H9 (cell line): ENCODE data around the gene RNF130. TPM values are rescaled to one million over a fixed set of nuclear protein-coding genes. Genes with fewer than 3 reads are reported as not detected.
A peak's percentile ranks its signal among the peaks of the same experiment; 100 is the strongest.

ENCODE experiments used
- DNase-seq: peaks from one replicate; pipeline ENCODE4 v3.0.0-alpha.2; 2017
- H2AFZ ChIP-seq: one replicate; pipeline ENCODE4 v1.6.1; 2013; ENCODE audit warnings: mild to moderate bottlenecking, low read length, control low read depth, moderate library complexity
- H2AK5ac ChIP-seq: 2 replicates; pipeline ENCODE4 v1.6.1; 2013; ENCODE audit warnings: low read length, control low read depth, mixed read lengths; ENCODE audit not compliant: insufficient read length
- H2BK120ac ChIP-seq: one replicate; pipeline ENCODE4 v1.6.1; 2013; ENCODE audit warnings: low read depth, mild to moderate bottlenecking, low read length, control low read depth, inconsistent platforms; ENCODE audit not compliant: poor library complexity, severe bottlenecking
- H2BK12ac ChIP-seq: 2 replicates; pipeline ENCODE4 v1.6.1; 2013; ENCODE audit warnings: low read length, control low read depth, mixed read lengths, low read depth; ENCODE audit not compliant: insufficient read length
- H2BK15ac ChIP-seq: 2 replicates; pipeline ENCODE4 v1.6.1; 2013; ENCODE audit warnings: low read depth, low read length, control low read depth
- H2BK20ac ChIP-seq: one replicate; pipeline ENCODE4 v1.6.1; 2013; ENCODE audit warnings: low read depth, mild to moderate bottlenecking, low read length, control low read depth, inconsistent platforms; ENCODE audit not compliant: poor library complexity, severe bottlenecking
- H2BK5ac ChIP-seq: 2 replicates; pipeline ENCODE4 v1.6.1; 2013; ENCODE audit warnings: low read length, control low read depth, mixed read lengths; ENCODE audit not compliant: insufficient read length
- H3K14ac ChIP-seq: 2 replicates; pipeline ENCODE4 v1.6.1; 2013; ENCODE audit warnings: low read length, control low read depth; ENCODE audit not compliant: insufficient read depth
- H3K18ac ChIP-seq: 2 replicates; pipeline ENCODE4 v1.6.1; 2013; ENCODE audit warnings: low read depth, mild to moderate bottlenecking, mixed read lengths, low read length, control low read depth; ENCODE audit not compliant: insufficient read length
- H3K23ac ChIP-seq: 2 replicates; pipeline ENCODE4 v1.6.1; 2013; ENCODE audit warnings: low read length, control low read depth, mixed read lengths, low read depth; ENCODE audit not compliant: insufficient read length
- H3K23me2 ChIP-seq: 2 replicates; pipeline ENCODE4 v1.6.1; 2013; ENCODE audit warnings: low read depth, mild to moderate bottlenecking, mixed read lengths, low read length, control low read depth; ENCODE audit not compliant: insufficient read length, poor library complexity, severe bottlenecking
- H3K27ac ChIP-seq: 2 replicates; pipeline ENCODE4 v1.5.1; 2013; ENCODE audit warnings: low read length, control low read depth, mixed read lengths, low read depth; ENCODE audit not compliant: insufficient read length
- H3K27me3 ChIP-seq: 2 replicates; pipeline ENCODE4 v1.6.1; 2013; ENCODE audit warnings: low read length, control low read depth, inconsistent platforms; ENCODE audit not compliant: insufficient read depth
- H3K4ac ChIP-seq: 2 replicates; pipeline ENCODE4 v1.6.1; 2013; ENCODE audit warnings: low read depth, mild to moderate bottlenecking, control low read depth, inconsistent platforms, low read length, moderate library complexity
- H3K4me1 ChIP-seq: 2 replicates; pipeline ENCODE4 v1.6.1; 2013; ENCODE audit warnings: low read length, control low read depth, inconsistent platforms; ENCODE audit not compliant: insufficient read depth
- H3K4me2 ChIP-seq: 2 replicates; pipeline ENCODE4 v1.6.1; 2013; ENCODE audit warnings: low read length, control low read depth, mixed read lengths; ENCODE audit not compliant: insufficient read length, insufficient read depth
- H3K56ac ChIP-seq: 2 replicates; pipeline ENCODE4 v1.6.1; 2013; ENCODE audit warnings: low read depth, mild to moderate bottlenecking, mixed read lengths, low read length, control low read depth; ENCODE audit not compliant: insufficient read length
- H3K79me1 ChIP-seq: 2 replicates; pipeline ENCODE4 v1.6.1; 2013; ENCODE audit warnings: low read depth, mild to moderate bottlenecking, moderate library complexity, low read length, control low read depth, inconsistent platforms; ENCODE audit not compliant: insufficient read depth, poor library complexity, severe bottlenecking
- H3K79me2 ChIP-seq: 2 replicates; pipeline ENCODE4 v1.6.1; 2013; ENCODE audit warnings: low read length, control low read depth, inconsistent platforms; ENCODE audit not compliant: insufficient read depth
- H3K9ac ChIP-seq: 2 replicates; pipeline ENCODE4 v1.6.1; 2013; ENCODE audit warnings: low read length, control low read depth, mixed read lengths; ENCODE audit not compliant: insufficient read length; ENCODE audit errors: extremely low read depth
- H3K9me3 ChIP-seq: one replicate; pipeline ENCODE4 v1.6.1; 2013; ENCODE audit warnings: low read depth, low read length, inconsistent platforms; ENCODE audit not compliant: control insufficient read depth
- H3T11ph ChIP-seq: one replicate; pipeline ENCODE4 v1.6.1; 2013; ENCODE audit warnings: mild to moderate bottlenecking, low read length, control low read depth, inconsistent platforms
- H4K20me1 ChIP-seq: one replicate; pipeline ENCODE4 v1.6.1; 2013; ENCODE audit not compliant: control insufficient read depth, insufficient read length, insufficient read depth
- H4K5ac ChIP-seq: 2 replicates; pipeline ENCODE4 v1.6.1; 2013; ENCODE audit warnings: low read depth, mild to moderate bottlenecking, mixed read lengths, low read length, control low read depth; ENCODE audit not compliant: insufficient read length
- H4K8ac ChIP-seq: replicated peaks from 2 replicates; pipeline ENCODE4 v1.6.1; 2013; ENCODE audit warnings: low read length, control low read depth, mixed read lengths, low read depth; ENCODE audit not compliant: insufficient read length
- H4K91ac ChIP-seq: 2 replicates; pipeline ENCODE4 v1.6.1; 2013; ENCODE audit warnings: low read depth, mild to moderate bottlenecking, moderate library complexity, mixed read lengths, low read length, control low read depth; ENCODE audit not compliant: insufficient read length
- H3K27ac Mint-ChIP-seq, 3 experiments: 2 replicates in 2 of 3; 3 replicates in 1 of 3; pipeline ENCODE4 v1.8.0; 2020 to 2021; ENCODE audit warnings: mixed read lengths in 3 of 3, mild to moderate bottlenecking in 1 of 3, moderate library complexity in 1 of 3
- H3K27me3 Mint-ChIP-seq: 2 replicates; pipeline ENCODE4 v1.8.0; 2021; ENCODE audit warnings: low read depth, mild to moderate bottlenecking, moderate library complexity, mixed read lengths
- H3K36me3 Mint-ChIP-seq, 3 experiments: 2 replicates in 2 of 3; 3 replicates in 1 of 3; pipeline ENCODE4 v1.8.0; 2020 to 2021; ENCODE audit warnings: low read depth in 3 of 3, mixed read lengths in 3 of 3; ENCODE audit not compliant: insufficient read depth in 1 of 3
- H3K4me1 Mint-ChIP-seq, 2 experiments: 2 replicates each; pipeline ENCODE4 v1.8.0; 2020; ENCODE audit warnings: mixed read lengths in 2 of 2
- H3K4me3 Mint-ChIP-seq, 2 experiments: 2 replicates in 1 of 2; 3 replicates in 1 of 2; pipeline ENCODE4 v1.8.0; 2020 to 2021; ENCODE audit warnings: mild to moderate bottlenecking in 2 of 2, mixed read lengths in 2 of 2, moderate library complexity in 1 of 2
- H3K9me3 Mint-ChIP-seq, 2 experiments: 2 replicates in 1 of 2; 3 replicates in 1 of 2; pipeline ENCODE4 v1.8.0; 2020; ENCODE audit warnings: mild to moderate bottlenecking in 2 of 2, mixed read lengths in 2 of 2, moderate library complexity in 1 of 2
- WGBS: extraction: QIAGEN DNeasy Blood & Tissue Kit; methylation state at CpG from one replicate; pipeline ENCODE4 v1.1.7; 2013; ENCODE audit warnings: missing lambda C conversion rate, low lambda C conversion rate, mixed read lengths; ENCODE audit not compliant: insufficient read length; ENCODE audit errors: extremely low coverage; 5-methylcytosine and 5-hydroxymethylcytosine counted together
- total RNA-seq: library from RNA; stranded (reverse); gene quantifications from 2 replicates; pipeline ENCODE4 v1.2.1, GENCODE V29; 2021
- TF ChIP-seq, protein P1 (sequence below): fragments of 200-600 bp; sonication (generic); conservative IDR thresholded peaks from 3 replicates; pipeline ENCODE4 v1.8.0; 2021; ENCODE audit warnings: antibody characterized with exemption, mild to moderate bottlenecking

RNF130 gene
- total RNA-seq, 1 experiment from 2014 or later: 80.0 TPM

DNA sequence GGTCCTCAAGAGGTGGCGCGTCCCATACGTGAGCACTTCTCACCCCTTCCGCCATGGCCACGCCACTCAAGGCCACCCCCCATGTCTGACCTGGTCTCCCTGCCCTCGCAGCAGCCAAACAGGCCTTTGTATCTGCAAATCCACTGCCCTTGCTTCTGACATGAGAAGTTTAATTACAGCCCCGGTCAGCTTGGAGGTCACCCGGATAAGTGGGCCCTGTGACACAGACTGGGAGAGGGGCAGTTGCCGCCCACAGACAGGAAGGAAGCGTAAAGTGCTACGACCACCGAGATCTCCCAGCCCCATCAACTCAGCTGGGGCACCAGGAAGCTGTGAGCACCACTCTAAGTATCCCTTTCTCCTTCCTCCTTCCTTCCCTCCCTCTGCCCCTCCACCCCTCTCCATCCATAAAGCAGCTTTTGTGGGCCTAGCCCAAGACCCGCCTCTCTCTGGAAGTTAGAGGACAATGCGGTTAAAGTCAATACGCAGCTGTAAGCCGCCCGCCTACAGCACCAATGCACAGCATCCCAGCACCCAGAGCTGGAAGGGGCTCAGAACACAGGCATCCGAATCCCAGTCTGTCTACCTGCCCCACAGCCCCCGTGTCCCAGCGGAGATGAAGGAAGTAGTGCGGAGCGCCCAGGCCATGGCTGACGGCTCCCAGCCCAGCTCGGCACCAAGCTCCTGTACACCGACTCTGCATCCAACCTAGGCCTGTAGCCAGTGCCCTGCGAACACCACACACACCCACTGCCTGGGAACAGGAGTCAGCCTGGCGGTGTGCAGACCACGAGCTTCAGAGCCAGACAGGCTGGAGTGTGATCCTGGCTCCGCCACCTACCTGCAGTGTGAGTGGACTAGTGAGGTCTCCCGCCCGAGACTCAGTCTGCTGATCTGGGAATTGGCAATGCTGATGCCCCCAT is 44.8 kb upstream of the RNF130 start:
- Mint-ChIP-seq H3K4me3 (no peak overlapping the region), H3K27me3 (no peaks in the 10 kb centered on the region), H3K36me3 (peaks cover 0 to 2% (median 0%) of the 10 kb centered on the region in 3 experiments; a peak in 1 of 7 replicates), H3K4me1 (peaks cover 2 to 14% of the 10 kb centered on the region in 2 experiments; a peak in 3 of 4 replicates), H3K9me3 (no peaks in the 10 kb centered on the region; a peak in 1 of 5 replicates), H3K27ac (peak overlapping the region in 2 of 3 experiments; percentile 49 to 70; a peak in 1 of 7 replicates)
- Histone ChIP-seq H4K91ac (no peak overlapping the region), H2AK5ac (no peak overlapping the region), H3K4ac (no peak overlapping the region), H3T11ph (no peak overlapping the region), H2BK120ac (no peak overlapping the region), H2BK12ac (no peak overlapping the region), H3K4me2 (no peak overlapping the region), H3K18ac (no peak overlapping the region), H3K23ac (no peak overlapping the region), H3K79me2 (no peaks in the 10 kb centered on the region), H2BK5ac (no peak overlapping the region), H3K27ac (no peak overlapping the region), H2AFZ (no peak overlapping the region), H3K4me1 (no peaks in the 10 kb centered on the region), H3K9ac (no peak overlapping the region), H2BK15ac (no peak overlapping the region), H2BK20ac (no peak overlapping the region), H3K79me1 (no peaks in the 10 kb centered on the region), H4K5ac (no peak overlapping the region), H3K56ac (no peak overlapping the region), H3K23me2 (no peaks in the 10 kb centered on the region), H3K9me3 (no peaks in the 10 kb centered on the region), H3K27me3 (no peaks in the 10 kb centered on the region), H3K14ac (no peak overlapping the region; the same call in 1 of the 2 replicates), H4K20me1 (no peaks in the 10 kb centered on the region), H4K8ac (no peak overlapping the region)
- TF ChIP-seq, protein P1, sequence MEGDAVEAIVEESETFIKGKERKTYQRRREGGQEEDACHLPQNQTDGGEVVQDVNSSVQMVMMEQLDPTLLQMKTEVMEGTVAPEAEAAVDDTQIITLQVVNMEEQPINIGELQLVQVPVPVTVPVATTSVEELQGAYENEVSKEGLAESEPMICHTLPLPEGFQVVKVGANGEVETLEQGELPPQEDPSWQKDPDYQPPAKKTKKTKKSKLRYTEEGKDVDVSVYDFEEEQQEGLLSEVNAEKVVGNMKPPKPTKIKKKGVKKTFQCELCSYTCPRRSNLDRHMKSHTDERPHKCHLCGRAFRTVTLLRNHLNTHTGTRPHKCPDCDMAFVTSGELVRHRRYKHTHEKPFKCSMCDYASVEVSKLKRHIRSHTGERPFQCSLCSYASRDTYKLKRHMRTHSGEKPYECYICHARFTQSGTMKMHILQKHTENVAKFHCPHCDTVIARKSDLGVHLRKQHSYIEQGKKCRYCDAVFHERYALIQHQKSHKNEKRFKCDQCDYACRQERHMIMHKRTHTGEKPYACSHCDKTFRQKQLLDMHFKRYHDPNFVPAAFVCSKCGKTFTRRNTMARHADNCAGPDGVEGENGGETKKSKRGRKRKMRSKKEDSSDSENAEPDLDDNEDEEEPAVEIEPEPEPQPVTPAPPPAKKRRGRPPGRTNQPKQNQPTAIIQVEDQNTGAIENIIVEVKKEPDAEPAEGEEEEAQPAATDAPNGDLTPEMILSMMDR: no peak
- WGBS: no CpG with 5 or more reads among the region's 31 CpGs
- peak; percentile 25 for DNase-seq
